Gastrocnemius medialis (tissue), 4 donors: ENCODE results near the gene ABCA13. TPM values are rescaled to one million over a fixed set of nuclear protein-coding genes. Genes with fewer than 3 reads are reported as not detected.

Source experiments
- ATAC-seq, 2 donors: fragments of 150-250 bp; one replicate each; pipeline ENCODE4 v1.9.1; 2016
- DNase-seq, 2 donors: peaks; one replicate each; pipeline ENCODE4 v3.0.0-alpha.2; 2019
- H3K27ac ChIP-seq, 4 donors: fragments of 200-600 bp; sonication (generic); 1 replicate in 1 of 4; 2 replicates in 3 of 4; pipeline ENCODE4 v1.5.1; 2016 to 2018; ENCODE audit warnings: mild to moderate bottlenecking in 2 of 4, moderate library complexity in 1 of 4
- H3K27me3 ChIP-seq, 3 donors: fragments of 200-600 bp; sonication (generic) in 2 of 3; 1 replicate in 1 of 3; 2 replicates in 2 of 3; pipeline versions ENCODE4 v1.5.1 to v1.6.0; 2016 to 2019; ENCODE audit warnings: mild to moderate bottlenecking in 1 of 3, moderate library complexity in 1 of 3
- H3K36me3 ChIP-seq, 2 donors: fragments of 200-600 bp; sonication (generic) in 1 of 2; one replicate each; pipeline ENCODE4 v1.5.1; 2017 to 2018
- H3K4me1 ChIP-seq, 2 donors: fragments of 200-600 bp; sonication (generic) in 1 of 2; one replicate each; pipeline ENCODE4 v1.5.1; 2016 to 2017; ENCODE audit warnings: mild to moderate bottlenecking in 2 of 2
- H3K4me3 ChIP-seq, 4 donors: fragments of 200-600 bp; sonication (generic) in 3 of 4; 1 replicate in 1 of 4; 2 replicates in 3 of 4; pipeline ENCODE4 v1.5.1; 2016 to 2019; ENCODE audit warnings: mild to moderate bottlenecking in 2 of 4
- H3K9me3 ChIP-seq, 3 donors: fragments of 200-600 bp; sonication (generic) in 2 of 3; 1 replicate in 1 of 3; 2 replicates in 2 of 3; pipeline ENCODE4 v1.5.1; 2016 to 2019
- POLR2A ChIP-seq, 2 donors: fragments of 450-650 bp; IDR thresholded peaks; one replicate each; pipeline ENCODE4 v1.6.1; 2017; ENCODE audit warnings: antibody characterized with exemption in 2 of 2, mild to moderate bottlenecking in 2 of 2, moderate library complexity in 2 of 2
- in situ Hi-C, 4 donors: fragments of 200-750 bp; cut with MboI; loops; one replicate each; pipeline versions ENCODE4 v1.15.0 to v1.8.0; 2017; ENCODE audit warnings: low sequenced_read_pairs in 4 of 4
- intact Hi-C: fragments of 100-400 bp; cut with DNase I; formaldehyde crosslinking; loops from one replicate; pipeline ENCODE4 v1.15.1; 2023; ENCODE audit warnings: low total_unique reads
- total RNA-seq, 4 donors: library from RNA; depleted of rRNA; stranded (reverse); fragments of >200 nt; gene quantifications; one replicate each; pipeline versions ENCODE4 v1.1.0 to v1.2.3, GENCODE V29; 2016
- TF ChIP-seq, protein P1 (sequence below), 5 experiments: fragments of 450-650 bp in 3 of 5; fragments of 200-600 bp in 2 of 5; sonication (generic) in 2 of 5; IDR thresholded peaks in 4 of 5; conservative IDR thresholded peaks in 1 of 5; 1 replicate in 4 of 5; 2 replicates in 1 of 5; pipeline ENCODE4 v1.5.1; 2016 to 2019; ENCODE audit warnings: antibody characterized with exemption in 5 of 5, mild to moderate bottlenecking in 3 of 5, moderate library complexity in 3 of 5

ABCA13 gene
- total RNA-seq, 4 donors from 2014 or later: 0.03 to 0.10 TPM; not detected in 2

GRCh38 chr7:48209004-48209600 lies 37.8 kb downstream of the ABCA13 start:
- Histone ChIP-seq H3K36me3 (no peaks in the 10 kb centered on the region), H3K27me3 (no peaks in the 10 kb centered on the region), H3K27ac (no peak overlapping the region), H3K4me1 (no peaks in the 10 kb centered on the region), H3K9me3 (no peaks in the 10 kb centered on the region), H3K4me3 (no peak overlapping the region)
- intact Hi-C loops (no loop called here), in situ Hi-C loops (no loop called here)
- ATAC-seq: no peak
- DNase-seq: no peak
- TF ChIP-seq, protein P1, sequence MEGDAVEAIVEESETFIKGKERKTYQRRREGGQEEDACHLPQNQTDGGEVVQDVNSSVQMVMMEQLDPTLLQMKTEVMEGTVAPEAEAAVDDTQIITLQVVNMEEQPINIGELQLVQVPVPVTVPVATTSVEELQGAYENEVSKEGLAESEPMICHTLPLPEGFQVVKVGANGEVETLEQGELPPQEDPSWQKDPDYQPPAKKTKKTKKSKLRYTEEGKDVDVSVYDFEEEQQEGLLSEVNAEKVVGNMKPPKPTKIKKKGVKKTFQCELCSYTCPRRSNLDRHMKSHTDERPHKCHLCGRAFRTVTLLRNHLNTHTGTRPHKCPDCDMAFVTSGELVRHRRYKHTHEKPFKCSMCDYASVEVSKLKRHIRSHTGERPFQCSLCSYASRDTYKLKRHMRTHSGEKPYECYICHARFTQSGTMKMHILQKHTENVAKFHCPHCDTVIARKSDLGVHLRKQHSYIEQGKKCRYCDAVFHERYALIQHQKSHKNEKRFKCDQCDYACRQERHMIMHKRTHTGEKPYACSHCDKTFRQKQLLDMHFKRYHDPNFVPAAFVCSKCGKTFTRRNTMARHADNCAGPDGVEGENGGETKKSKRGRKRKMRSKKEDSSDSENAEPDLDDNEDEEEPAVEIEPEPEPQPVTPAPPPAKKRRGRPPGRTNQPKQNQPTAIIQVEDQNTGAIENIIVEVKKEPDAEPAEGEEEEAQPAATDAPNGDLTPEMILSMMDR (IDR thresholded peaks at IDR 0.05 in 4 of 5, conservative IDR thresholded peaks at IDR 0.05 in 1 of 5): no peak
- no peak for TF ChIP-seq POLR2A (IDR thresholded peaks at IDR 0.05)

- DNase-seq (no peak), ATAC-seq (no peak)
- no peak for TF ChIP-seq POLR2A (IDR thresholded peaks at IDR 0.05)
- TF ChIP-seq, protein P1 (IDR thresholded peaks at IDR 0.05 in 4 of 5, conservative IDR thresholded peaks at IDR 0.05 in 1 of 5): no peak
- no peaks in the 10 kb centered on the region for H3K9me3 ChIP-seq
- H3K4me3 ChIP-seq: no peak overlapping the region
- no peaks in the 10 kb centered on the region for H3K36me3 ChIP-seq
- in situ Hi-C loops: no loop called here
- intact Hi-C loops: no loop called here
- no peaks in the 10 kb centered on the region for H3K4me1 ChIP-seq
- no peak overlapping the region for H3K27ac ChIP-seq
- H3K27me3 ChIP-seq: no peaks in the 10 kb centered on the region
Observed at GRCh38 chr7:48213226-48213625, 42.0 kb downstream of the ABCA13 start.

- in situ Hi-C loops (no loop called here), intact Hi-C loops (no loop called here)
- Histone ChIP-seq H3K9me3 (no peaks in the 10 kb centered on the region), H3K27ac (no peak overlapping the region), H3K4me3 (no peak overlapping the region), H3K36me3 (no peaks in the 10 kb centered on the region), H3K27me3 (no peaks in the 10 kb centered on the region), H3K4me1 (no peaks in the 10 kb centered on the region)
- no peak for TF ChIP-seq POLR2A (IDR thresholded peaks at IDR 0.05)
- TF ChIP-seq, protein P1 (IDR thresholded peaks at IDR 0.05 in 4 of 5, conservative IDR thresholded peaks at IDR 0.05 in 1 of 5): no peak
- DNase-seq: no peak
- ATAC-seq: no peak
Observed at GRCh38 chr7:48217266-48217665, 46.0 kb downstream of the ABCA13 start.

- H3K36me3 ChIP-seq: no peaks in the 10 kb centered on the region
- DNase-seq (no peak), ATAC-seq (no peak)
- no peaks in the 10 kb centered on the region for H3K9me3 ChIP-seq
- intact Hi-C loops (no loop called here), in situ Hi-C loops (no loop called here)
- no peaks in the 10 kb centered on the region for H3K4me1 ChIP-seq
- no peak overlapping the region for H3K4me3 ChIP-seq
- H3K27ac ChIP-seq: no peak overlapping the region
- TF ChIP-seq, protein P1 (IDR thresholded peaks at IDR 0.05 in 4 of 5, conservative IDR thresholded peaks at IDR 0.05 in 1 of 5): no peak
- TF ChIP-seq POLR2A (IDR thresholded peaks at IDR 0.05): no peak
- no peaks in the 10 kb centered on the region for H3K27me3 ChIP-seq
Observed at GRCh38 chr7:48217753-48218152, 46.5 kb downstream of the ABCA13 start.

- Histone ChIP-seq H3K36me3 (no peaks in the 10 kb centered on the region), H3K9me3 (no peaks in the 10 kb centered on the region), H3K27ac (no peak overlapping the region), H3K27me3 (no peaks in the 10 kb centered on the region), H3K4me3 (no peak overlapping the region), H3K4me1 (no peaks in the 10 kb centered on the region)
- DNase-seq: no peak
- no peak for TF ChIP-seq POLR2A (IDR thresholded peaks at IDR 0.05)
- TF ChIP-seq, protein P1 (IDR thresholded peaks at IDR 0.05 in 4 of 5, conservative IDR thresholded peaks at IDR 0.05 in 1 of 5): no peak
- ATAC-seq: no peak
- intact Hi-C loops (no loop called here), in situ Hi-C loops (no loop called here)
Observed at GRCh38 chr7:48224042-48224441, 52.8 kb downstream of the ABCA13 start.
